Medulla oblongata (tissue), 1 donor: ENCODE measurements around the gene TSEN2.
"Not testable (repeated sequence)": the region's sequence is repeated elsewhere in the genome, so short reads cannot be mapped to it uniquely, and the experiment has no call there.

ENCODE experiments used
- DNase-seq: peaks from one replicate; pipeline ENCODE4 v3.0.0-alpha.2; 2015; ENCODE audit errors: extremely low spot score

Gene TSEN2

GRCh38 chr3:12503126-12503957 is 19.1 kb downstream of the TSEN2 start:
- DNase-seq, result peak; percentile 43

GRCh38 chr3:12506201-12506709 is 22.0 kb downstream of the TSEN2 start:
- DNase-seq, result no peak

- no peak for DNase-seq
Measured at GRCh38 chr3:12507591-12508281, 23.5 kb downstream of the TSEN2 start.

- no peak for DNase-seq
Measured at GRCh38 chr3:12508291-12508700, 24.0 kb downstream of the TSEN2 start.

GRCh38 chr3:12509466-12509865 is 25.2 kb downstream of the TSEN2 start:
- DNase-seq, result no peak

GRCh38 chr3:12512534-12513118 is 28.3 kb downstream of the TSEN2 start:
- DNase-seq, result no peak

GRCh38 chr3:12513694-12514446 is 29.6 kb downstream of the TSEN2 start:
- DNase-seq, result no peak

GRCh38 chr3:12515631-12516030 is 31.4 kb downstream of the TSEN2 start:
- DNase-seq, result no peak

GRCh38 chr3:12516873-12517272 is 32.6 kb downstream of the TSEN2 start:
- DNase-seq, result no peak

GRCh38 chr3:12518261-12519028 is 34.2 kb downstream of the TSEN2 start:
- no peak for DNase-seq

GRCh38 chr3:12521010-12521409 is 36.7 kb downstream of the TSEN2 start:
- no peak for DNase-seq

- no peak for DNase-seq
Measured at GRCh38 chr3:12522721-12523120, 38.4 kb downstream of the TSEN2 start.

- no peak for DNase-seq
Measured at GRCh38 chr3:12527757-12528143, 43.5 kb downstream of the TSEN2 start.

- no peak for DNase-seq
Measured at GRCh38 chr3:12532182-12532581, 47.9 kb downstream of the TSEN2 start.

- no peak for DNase-seq
Measured at GRCh38 chr3:12536423-12536822, 52.1 kb downstream of the TSEN2 start.

GRCh38 chr3:12541625-12542024 is 57.3 kb downstream of the TSEN2 start:
- DNase-seq, result no peak

GRCh38 chr3:12543497-12543896 is 59.2 kb downstream of the TSEN2 start:
- DNase-seq, result not testable (repeated sequence)

GRCh38 chr3:12544652-12545472 is 60.6 kb downstream of the TSEN2 start:
- DNase-seq, result no peak

GRCh38 chr3:12545473-12545791 is 61.2 kb downstream of the TSEN2 start, which contains the start of gene MKRN2OS:
MKRN2OS (minus strand) TSS chr3:12545499; CDS start chr3:12545464, 35 bp downstream.
- no peak for DNase-seq
